T-helper 2 cell (primary cell): ENCODE measurements around the gene IQSEC3.
"Not testable (repeated sequence)": the region's sequence is repeated elsewhere in the genome, so short reads cannot be mapped to it uniquely, and the experiment has no call there.

Source experiments
- DNase-seq, 5 experiments: peaks; one replicate each; pipeline versions ENCODE4 v3.0.0 to v3.0.0-alpha.2; 2012 to 2022

Gene IQSEC3

GRCh38 chr12:52902-53734 is 13.4 kb upstream of the IQSEC3 start:
- DNase-seq = not testable (repeated sequence)

- no peak for DNase-seq
Measured at GRCh38 chr12:53735-54730, 12.5 kb upstream of the IQSEC3 start.

- no peak for DNase-seq
Measured at GRCh38 chr12:54750-55535, 11.6 kb upstream of the IQSEC3 start.

GRCh38 chr12:56683-57346 is 9.8 kb upstream of the IQSEC3 start:
- no peak for DNase-seq

- DNase-seq = no peak
Measured at GRCh38 chr12:57539-57938, 9.0 kb upstream of the IQSEC3 start.

GRCh38 chr12:58832-59231 is 7.7 kb upstream of the IQSEC3 start:
- no peak for DNase-seq

GRCh38 chr12:61845-62244 is 4.7 kb upstream of the IQSEC3 start:
- DNase-seq = not testable (repeated sequence)

GRCh38 chr12:65491-66063 is 990 bp upstream of the IQSEC3 start:
- DNase-seq = not testable (repeated sequence)

- DNase-seq = peak in 1 of 5 experiments; percentile 11
Measured at GRCh38 chr12:66782-67504, 376 bp downstream of the IQSEC3 start.

- DNase-seq = not testable (repeated sequence)
Measured at GRCh38 chr12:69677-70076, 3.1 kb downstream of the IQSEC3 start.

GRCh38 chr12:70541-70940 is 4.0 kb downstream of the IQSEC3 start:
- DNase-seq = not testable (repeated sequence)

GRCh38 chr12:72018-72417 is 5.5 kb downstream of the IQSEC3 start:
- DNase-seq = not testable (repeated sequence)

- not testable (repeated sequence) for DNase-seq
Measured at GRCh38 chr12:74420-75190, 8.0 kb downstream of the IQSEC3 start.

- DNase-seq = not testable (repeated sequence)
Measured at GRCh38 chr12:75541-75940, 9.0 kb downstream of the IQSEC3 start.

GRCh38 chr12:76102-76501 is 9.5 kb downstream of the IQSEC3 start:
- not testable (repeated sequence) for DNase-seq

- DNase-seq = not testable (repeated sequence)
Measured at GRCh38 chr12:76551-76950, 10.0 kb downstream of the IQSEC3 start.

- DNase-seq = not testable (repeated sequence)
Measured at GRCh38 chr12:77101-77719, 10.6 kb downstream of the IQSEC3 start.

- DNase-seq = not testable (repeated sequence)
Measured at GRCh38 chr12:77769-78383, 11.3 kb downstream of the IQSEC3 start.

GRCh38 chr12:78981-79380 is 12.4 kb downstream of the IQSEC3 start:
- no peak for DNase-seq
